GM12878 (cell line): ENCODE measurements around the gene TIMP3.

Source experiments
- CEBPB ChIP-seq, 2 experiments: fragments of 150-350 bp in 1 of 2; IDR thresholded peaks; 2 replicates each; pipeline ENCODE4 v1.6.1; 2012 to 2014; ENCODE audit warnings: low read depth in 2 of 2, low read length in 2 of 2, borderline replicate concordance in 1 of 2, inconsistent platforms in 1 of 2
- CTCF ChIP-seq, 3 experiments: IDR thresholded peaks in 2 of 3; conservative IDR thresholded peaks in 1 of 3; 2 replicates each; pipeline ENCODE4 v1.5.1; 2011; ENCODE audit warnings: low read depth in 3 of 3, low read length in 3 of 3, mild to moderate bottlenecking in 3 of 3, control low read depth in 2 of 3, moderate library complexity in 2 of 3, inconsistent platforms in 1 of 3, mixed read lengths in 1 of 3; ENCODE audit not compliant: control insufficient read depth in 2 of 3, insufficient read depth in 1 of 3; ENCODE audit errors: extremely low read depth in 1 of 3
- ELK1 ChIP-seq: IDR thresholded peaks from 2 replicates; pipeline ENCODE4 v1.6.1; 2012; ENCODE audit warnings: low read depth, low read length, improper control_type of control experiment
- EP300 ChIP-seq, 2 experiments: fragments of 150-350 bp in 1 of 2; IDR thresholded peaks; 2 replicates each; pipeline ENCODE4 v1.6.1; 2011 to 2012; ENCODE audit warnings: low read depth in 2 of 2, low read length in 2 of 2, borderline replicate concordance in 1 of 2, improper control_type of control experiment in 1 of 2, inconsistent platforms in 1 of 2; ENCODE audit not compliant: control insufficient read depth in 1 of 2
- EZH2 ChIP-seq: IDR thresholded peaks from 2 replicates; pipeline ENCODE4 v1.6.1; 2012; ENCODE audit warnings: low read depth, mild to moderate bottlenecking, control low read depth, inconsistent platforms, low read length, borderline replicate concordance; ENCODE audit not compliant: control insufficient read depth
- KDM1A ChIP-seq: fragments of 200-600 bp; sonication (generic); IDR thresholded peaks from 2 replicates; pipeline ENCODE4 v1.6.1; 2016; ENCODE audit warnings: borderline replicate concordance
- REST ChIP-seq: IDR thresholded peaks from 2 replicates; pipeline ENCODE4 v1.6.1; 2012; ENCODE audit warnings: mild to moderate bottlenecking, low read depth, low read length
- TAF1 ChIP-seq: IDR thresholded peaks from 2 replicates; pipeline ENCODE4 v1.6.1; 2011; ENCODE audit warnings: mild to moderate bottlenecking, low read depth, low read length, borderline replicate concordance
- USF1 ChIP-seq: IDR thresholded peaks from 2 replicates; pipeline ENCODE4 v1.6.1; 2011; ENCODE audit warnings: borderline replicate concordance, low read depth, mild to moderate bottlenecking, moderate library complexity, mixed read lengths, low read length; ENCODE audit not compliant: insufficient read depth; ENCODE audit errors: extremely low read length

GRCh38 chr22:32771756-32772155, 29.7 kb upstream of the TIMP3 start:
- TF ChIP-seq ELK1 = no peak
- TF ChIP-seq KDM1A = no peak
- no peak for TF ChIP-seq CTCF (IDR thresholded peaks at IDR 0.05 in 2 of 3, conservative IDR thresholded peaks at IDR 0.05 in 1 of 3; ENCODE audit: control insufficient read depth in 2 of 3, extremely low read depth in 1 of 3, insufficient read depth in 1 of 3, low read depth in 3 of 3, low read length in 3 of 3)
- TF ChIP-seq TAF1 = no peak
- no peak for TF ChIP-seq REST
- TF ChIP-seq CEBPB (IDR thresholded peaks at IDR 0.05; ENCODE audit: borderline replicate concordance in 1 of 2, low read depth in 2 of 2, low read length in 2 of 2) = no peak
- TF ChIP-seq EP300 (IDR thresholded peaks at IDR 0.05; ENCODE audit: borderline replicate concordance in 1 of 2, control insufficient read depth in 1 of 2, low read depth in 2 of 2, low read length in 2 of 2) = no peak
- no peak for TF ChIP-seq USF1
- TF ChIP-seq EZH2 = no peak
